Activated naive CD4-positive, alpha-beta T cell (primary cell): ENCODE data around the gene OR5A1.
"Not testable (repeated sequence)": the region's sequence is repeated elsewhere in the genome, so short reads cannot be mapped to it uniquely, and the experiment has no call there.

ENCODE experiments used
- DNase-seq, 4 experiments: peaks; one replicate each; lab custom pipeline; 2025; lab: John Stamatoyannopoulos, UW

The OR5A1 gene

DNA sequence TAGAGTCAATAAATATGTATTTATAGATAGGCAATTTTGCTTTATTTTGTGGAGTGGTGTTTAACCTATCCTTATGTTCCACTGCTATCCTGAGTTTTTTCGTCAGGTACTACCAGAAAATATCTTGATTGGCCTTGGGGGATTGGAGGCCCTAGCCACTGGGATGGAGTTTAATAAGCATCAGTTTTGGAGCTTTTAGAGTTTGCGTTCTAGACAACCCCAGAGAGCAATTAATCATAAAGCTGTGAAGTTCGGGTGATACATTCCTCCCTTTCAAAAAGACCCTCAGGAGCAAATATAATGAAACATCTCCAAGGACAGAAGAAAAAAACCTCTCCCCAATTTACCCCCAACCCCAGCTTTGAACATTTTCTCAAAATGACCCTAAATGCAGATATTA lies at the start of gene OR5A1:
Gene OR5A1, plus strand, starts transcription at position 301 of the 400 bp plus-strand sequence. CDS start 6,700 bp downstream, outside the sequence.
- no peak for DNase-seq

DNA sequence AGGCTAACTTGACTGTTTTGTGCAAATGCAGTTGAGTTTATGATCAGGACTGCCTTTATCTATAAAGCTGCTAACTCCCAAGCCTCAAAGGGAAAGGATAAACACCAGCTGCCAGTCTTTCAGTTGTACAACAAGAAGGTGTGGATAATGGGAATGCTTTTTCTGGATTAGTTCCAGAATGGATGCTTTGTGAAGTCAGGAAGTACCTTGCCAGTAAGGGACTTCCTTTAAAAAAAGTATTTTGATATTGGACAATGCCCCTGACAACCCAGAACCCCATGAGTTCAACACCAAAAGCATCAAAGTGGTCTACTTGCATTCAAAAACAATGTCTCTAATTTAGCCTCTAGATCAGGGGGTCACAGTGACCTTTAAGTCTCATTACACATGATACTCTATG lies 42.1 kb upstream of the OR5A1 start:
- DNase-seq = no peak

DNA sequence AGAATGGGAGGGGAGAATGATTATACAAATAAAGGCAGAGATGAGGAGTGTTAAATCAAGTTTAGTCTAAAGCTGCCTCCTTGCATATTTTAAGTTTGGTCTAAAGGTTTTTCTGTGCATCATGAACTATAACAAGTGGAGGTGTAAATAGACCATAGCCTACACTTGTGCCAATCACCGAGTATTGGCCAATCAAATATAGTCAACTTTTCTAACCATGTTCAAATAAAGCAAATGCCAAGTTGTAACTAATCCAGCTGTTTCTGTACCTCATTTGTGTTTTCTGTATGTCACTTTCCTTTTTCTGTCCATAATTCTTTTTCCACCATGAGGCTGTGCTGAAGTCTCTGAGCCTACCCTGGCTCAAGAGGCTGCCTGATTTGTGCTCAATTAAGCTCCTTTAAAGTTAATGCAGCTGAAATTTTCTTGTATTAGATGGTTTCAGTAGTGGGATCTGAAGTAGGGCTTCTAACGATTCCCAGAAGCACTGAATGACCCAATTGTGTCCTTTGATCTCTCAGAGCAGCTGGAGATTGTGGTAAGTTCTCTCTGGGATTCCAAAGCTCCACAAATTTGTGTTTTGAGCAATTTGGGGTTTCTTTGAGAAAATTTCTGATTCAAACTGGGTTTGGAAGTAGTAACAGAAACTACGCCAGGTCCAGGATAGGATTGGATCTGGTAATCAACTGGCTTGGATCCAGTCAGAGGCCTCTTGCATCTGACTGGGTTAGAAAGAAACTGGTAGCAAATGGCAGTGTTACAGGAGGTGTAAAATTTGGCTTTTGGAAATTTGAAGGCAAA lies 35.6 kb upstream of the OR5A1 start:
- DNase-seq = no peak

DNA sequence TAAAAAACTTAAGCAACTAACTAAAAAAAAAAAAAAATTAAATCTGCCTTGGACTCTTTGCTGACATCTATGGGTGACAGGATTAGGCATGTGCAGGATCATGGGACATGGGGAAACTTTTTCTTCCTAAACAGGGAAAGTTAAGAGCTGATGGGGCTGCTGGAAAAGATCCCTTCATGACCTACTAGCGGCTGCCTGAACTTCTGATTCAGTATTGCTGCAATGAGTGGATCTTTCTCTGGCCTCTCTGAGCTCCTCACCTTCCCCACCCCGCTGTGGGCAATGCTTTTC lies 35.1 kb upstream of the OR5A1 start:
- no peak for DNase-seq

DNA sequence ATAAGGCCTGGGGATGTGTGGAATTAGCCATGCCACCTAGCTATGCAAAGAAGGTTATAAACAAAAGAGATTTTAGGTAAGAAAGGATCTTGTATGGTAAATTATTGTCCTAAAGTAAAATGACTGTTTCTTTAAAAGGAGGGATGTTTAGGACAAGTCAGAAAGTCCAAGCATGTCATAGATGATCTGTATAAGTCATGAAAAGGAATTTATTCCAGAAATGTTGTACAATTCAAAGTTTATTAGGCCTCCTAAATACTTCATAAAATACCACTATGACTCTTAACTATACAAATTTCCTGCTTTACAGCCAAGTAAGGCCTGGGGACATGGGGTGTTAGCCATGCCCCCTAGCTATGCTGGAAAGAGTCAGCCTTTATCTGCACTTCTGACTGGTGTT lies 32.7 kb upstream of the OR5A1 start:
- no peak for DNase-seq

DNA sequence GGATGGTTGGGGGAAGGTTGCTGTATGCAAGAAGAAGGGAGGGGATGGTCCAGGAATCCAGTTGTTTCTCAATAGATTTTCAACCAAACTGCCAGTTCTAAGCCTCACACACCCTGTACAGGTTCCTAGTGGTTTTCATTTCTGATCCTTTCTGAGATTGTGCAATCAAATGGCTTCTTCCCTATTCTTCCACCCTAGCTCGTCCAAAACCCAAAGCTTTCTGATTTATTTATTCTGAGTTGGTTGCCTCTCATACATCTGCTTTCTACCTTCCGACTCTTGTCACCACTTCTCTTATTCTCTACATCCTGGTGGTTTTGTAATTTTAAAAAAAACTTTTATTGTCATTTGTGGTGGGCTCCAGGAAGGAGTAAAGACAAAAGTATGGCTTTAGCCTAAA lies 22.6 kb upstream of the OR5A1 start:
- DNase-seq = no peak

DNA sequence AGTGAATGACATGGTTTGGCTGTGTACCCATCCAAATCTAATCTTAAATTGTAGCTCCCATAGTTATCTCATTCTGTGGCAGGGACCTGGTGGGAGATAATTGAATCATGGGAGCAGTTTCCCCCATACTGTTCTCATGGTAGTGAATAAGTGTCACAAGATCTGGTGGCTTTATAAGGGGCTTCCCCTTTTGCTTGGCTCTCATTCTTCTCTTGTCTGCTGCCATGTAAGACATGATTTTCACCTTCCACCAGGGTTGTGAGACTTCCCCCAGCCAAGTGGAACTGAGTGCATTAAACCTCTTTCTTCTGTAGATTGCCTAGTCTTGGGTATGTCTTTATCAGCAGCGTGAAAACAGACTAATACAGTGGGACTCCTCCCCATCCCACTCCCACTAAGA lies 21.2 kb upstream of the OR5A1 start:
- no peak for DNase-seq

DNA sequence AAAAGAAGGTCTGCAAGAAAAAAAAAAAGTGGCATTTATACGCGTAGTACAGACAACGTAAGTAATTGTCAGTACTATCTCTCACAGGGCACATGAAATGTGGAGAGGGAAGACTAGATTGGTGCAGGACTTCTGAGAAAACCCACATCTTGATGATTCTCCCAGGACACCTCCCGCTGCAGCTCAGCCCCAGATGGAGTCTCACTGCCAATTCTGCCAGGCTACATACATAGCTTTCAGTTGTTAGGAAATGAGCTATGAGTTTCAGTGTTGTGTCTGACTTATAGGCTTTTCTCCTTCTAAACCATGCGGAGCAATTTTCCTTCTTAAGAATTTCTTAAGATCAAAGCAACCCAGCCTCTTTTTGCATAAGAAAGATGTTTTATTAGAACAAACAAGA lies 19.7 kb upstream of the OR5A1 start:
- DNase-seq = no peak

DNA sequence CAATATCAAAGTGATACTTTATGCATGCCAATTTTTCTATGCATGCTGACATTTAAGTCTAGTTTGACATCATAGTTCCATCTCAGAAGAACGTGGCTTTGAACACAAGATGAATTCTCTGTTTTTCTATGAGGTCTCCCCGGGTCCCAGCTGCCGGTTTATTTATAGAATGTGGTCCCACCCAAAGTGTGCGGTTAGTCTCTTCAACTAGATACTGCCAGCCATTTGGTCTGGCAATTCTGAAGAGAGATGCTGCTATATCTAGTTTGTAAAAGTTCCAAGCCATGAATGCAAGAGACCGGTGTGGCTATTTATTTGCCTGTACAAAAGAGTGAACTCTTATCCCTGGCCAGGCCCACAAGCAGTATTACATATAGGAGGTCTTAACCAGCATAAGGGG lies 19.2 kb upstream of the OR5A1 start:
- DNase-seq = no peak

DNA sequence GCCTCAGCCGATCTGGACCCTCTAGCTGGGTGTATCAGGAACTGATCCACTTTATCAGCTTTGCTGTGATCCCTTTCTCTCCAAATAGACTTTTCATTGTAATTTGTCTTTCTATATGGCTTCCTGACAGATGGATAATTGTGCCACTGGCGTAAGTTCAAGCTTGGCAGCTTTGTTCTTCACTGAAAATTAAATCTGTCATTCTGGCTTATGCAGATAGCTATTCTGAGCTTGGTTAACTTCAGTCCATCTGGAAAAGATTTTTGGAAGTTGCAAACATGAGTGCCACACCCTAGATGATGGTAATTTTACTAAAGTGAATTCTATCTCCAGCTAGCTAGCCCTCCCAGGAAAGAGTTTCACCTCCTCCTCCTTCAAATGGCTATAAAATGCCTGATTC lies 18.1 kb upstream of the OR5A1 start:
- no peak for DNase-seq

DNA sequence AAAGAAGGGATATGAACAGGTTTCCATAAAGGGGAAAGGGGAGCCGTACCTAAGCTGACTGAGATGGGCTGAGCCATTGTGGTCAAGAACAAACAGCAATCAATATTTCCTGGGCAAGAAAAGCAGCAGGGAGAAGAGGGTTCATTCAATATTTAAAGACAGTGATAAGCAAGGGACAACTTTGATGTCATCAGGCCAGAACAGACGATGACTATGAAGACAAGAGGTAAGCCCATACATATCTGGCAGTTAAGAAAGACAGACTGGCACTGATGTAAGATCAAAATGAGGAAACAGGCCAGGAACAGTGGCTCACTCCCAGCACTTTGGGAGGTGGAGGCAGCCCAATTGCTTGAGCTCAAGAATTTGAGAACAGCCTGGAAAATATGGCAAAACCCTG lies 12.4 kb upstream of the OR5A1 start:
- DNase-seq = no peak

DNA sequence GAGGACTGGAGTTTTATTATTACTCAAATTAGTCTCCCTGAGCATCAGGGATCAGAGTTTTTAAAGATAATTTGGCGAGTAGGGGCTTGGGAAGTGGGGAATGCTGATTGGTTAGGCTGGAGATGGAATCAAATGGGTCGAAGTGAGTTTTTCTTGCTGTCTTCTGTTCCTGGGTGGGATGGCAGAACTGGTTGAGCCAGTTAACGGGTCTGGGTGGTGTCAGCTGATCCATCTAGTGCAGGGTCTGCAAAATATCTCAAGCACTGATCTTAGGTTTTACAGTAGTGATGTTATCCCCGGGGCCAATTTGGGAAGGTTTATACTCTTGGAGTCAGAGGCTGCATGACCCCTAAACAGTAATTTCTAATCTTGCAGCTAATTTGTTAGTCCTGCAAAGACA lies 11.1 kb upstream of the OR5A1 start:
- DNase-seq = no peak

DNA sequence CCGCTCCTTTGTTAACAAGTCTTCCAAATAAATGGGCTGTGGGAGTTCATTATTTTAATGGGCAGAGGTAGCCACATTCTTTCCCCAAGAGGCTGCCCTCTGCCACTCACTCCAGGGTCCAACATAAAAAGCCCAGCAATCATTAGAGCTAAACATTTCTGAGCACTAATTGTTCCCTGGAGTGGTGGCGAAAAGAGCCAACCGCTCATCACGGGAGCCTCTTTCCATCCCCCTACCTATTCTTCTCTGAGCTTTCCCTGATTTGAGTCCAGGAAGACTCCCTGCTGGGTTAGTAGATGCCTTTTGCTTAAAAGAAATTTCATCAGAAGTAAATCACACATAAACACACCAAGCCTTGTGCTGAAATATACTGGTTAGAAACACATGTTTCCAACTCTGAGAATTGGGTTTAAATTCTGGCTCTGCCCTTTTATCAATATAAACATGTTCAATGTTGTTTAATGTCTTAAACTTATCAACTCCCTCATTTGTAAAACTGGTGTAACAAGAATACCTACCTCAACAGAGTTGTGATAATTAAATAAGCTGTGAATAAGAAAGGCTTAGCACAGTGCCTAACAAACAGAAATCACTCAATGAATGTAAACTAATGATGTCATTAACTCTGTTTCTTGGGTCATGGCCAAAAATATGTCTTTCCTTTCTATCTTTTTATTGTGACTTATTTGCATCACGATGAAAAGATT lies 9.8 kb upstream of the OR5A1 start, which contains the start of gene OR5A2:
Gene OR5A2, minus strand, starts transcription at position 53 of the 707 bp plus-strand sequence. CDS start 3,460 bp downstream, outside the sequence.
- DNase-seq = no peak

DNA sequence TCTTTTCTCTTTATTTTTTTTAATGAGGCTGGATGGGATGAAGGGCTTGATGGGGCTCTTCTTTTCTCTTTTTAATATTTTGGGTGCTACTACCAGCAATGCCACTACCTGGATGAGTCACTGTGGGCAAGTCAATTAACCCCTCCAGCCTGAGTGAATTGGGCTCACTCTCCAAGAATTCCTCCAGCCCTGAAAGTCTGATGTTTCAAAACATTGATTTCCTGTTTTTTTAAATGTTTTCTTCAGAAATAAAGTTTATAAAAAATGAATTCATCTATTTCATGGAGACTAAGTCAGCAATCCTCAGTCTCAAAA lies 9.2 kb upstream of the OR5A1 start:
- DNase-seq = no peak

DNA sequence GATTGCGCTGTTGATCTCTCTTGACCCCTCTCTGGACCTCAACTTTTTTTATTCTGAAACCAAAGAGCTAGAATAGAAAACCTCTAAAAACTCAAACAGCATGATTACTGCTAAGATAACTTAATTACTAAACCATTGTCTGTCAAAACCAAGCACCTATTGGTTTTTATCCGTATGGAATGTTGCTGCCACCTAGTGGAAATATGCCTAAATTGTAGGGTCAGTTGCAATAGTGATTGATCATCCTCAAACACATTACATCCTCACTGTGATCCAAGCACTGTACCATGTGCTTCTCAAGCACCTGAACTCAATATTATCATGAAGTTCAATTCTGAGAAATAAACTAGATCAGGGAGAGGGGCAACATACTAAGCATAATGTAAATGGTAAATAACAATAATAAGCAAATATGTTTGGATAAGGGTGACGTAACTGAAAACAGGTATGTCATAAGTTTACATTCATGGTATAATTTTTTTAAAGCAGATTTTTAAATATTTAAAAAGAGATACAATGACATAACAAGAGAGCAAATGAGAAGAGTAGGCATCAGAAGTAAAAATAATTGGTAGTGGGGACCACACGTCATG lies 6.2 kb upstream of the OR5A1 start:
- no peak for DNase-seq

DNA sequence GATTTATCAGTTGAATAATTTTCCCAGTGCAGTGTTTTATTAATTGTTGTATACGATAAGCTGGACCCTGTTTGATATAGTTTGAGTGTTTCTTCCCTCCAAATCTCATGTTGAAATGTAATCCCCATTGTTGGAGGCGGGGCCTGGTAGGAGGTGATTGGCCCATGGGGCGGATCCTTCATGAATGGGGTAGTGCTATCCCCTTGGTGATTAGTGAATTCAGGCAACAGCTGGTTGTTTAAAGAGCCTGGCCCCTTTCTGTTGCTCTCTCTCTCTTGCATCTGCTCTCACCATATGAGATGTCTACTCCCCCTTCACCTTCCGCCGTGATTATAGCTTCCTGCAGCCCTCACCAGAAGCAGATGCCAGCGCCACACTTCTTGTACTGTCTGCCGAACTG lies 1.5 kb downstream of the OR5A1 start:
- DNase-seq = no peak

DNA sequence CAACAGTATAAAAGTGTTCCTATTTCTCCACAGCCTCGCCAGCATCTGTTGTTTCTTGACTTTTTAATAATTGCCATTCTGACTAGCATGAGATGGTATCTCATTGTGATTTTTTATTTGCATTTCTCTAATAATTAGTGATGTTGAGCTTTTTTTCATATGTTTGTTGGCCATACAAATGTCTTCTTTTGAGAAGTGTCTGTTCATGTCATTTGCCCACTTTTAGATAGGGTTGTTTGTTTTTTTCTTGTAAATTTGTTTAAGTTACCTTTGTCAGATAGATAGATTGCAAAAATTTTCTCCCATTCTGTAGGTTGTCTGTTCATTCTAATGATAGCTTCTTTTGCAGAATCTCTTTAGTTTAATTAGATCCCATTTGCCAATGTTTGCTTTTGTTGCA lies 9.4 kb downstream of the OR5A1 start:
- not testable (repeated sequence) for DNase-seq

DNA sequence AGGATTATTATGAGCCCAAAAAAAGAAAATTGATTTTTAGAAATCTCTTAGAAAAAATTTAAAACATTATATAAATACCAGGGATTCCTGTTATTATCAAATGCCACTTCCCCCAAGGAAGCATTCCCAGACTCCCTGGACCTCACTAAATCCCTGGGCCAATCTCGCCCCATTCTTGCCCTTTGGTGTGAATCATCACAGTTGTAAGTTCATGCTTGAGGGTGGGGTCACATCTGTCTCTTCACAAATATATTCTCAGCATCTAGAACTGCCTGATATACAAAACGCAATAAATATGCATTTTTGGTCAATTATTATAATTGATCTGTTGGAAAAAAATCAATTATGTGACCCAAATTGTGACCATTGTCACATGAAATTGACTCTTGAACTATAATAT lies 12.2 kb downstream of the OR5A1 start:
- no peak for DNase-seq

DNA sequence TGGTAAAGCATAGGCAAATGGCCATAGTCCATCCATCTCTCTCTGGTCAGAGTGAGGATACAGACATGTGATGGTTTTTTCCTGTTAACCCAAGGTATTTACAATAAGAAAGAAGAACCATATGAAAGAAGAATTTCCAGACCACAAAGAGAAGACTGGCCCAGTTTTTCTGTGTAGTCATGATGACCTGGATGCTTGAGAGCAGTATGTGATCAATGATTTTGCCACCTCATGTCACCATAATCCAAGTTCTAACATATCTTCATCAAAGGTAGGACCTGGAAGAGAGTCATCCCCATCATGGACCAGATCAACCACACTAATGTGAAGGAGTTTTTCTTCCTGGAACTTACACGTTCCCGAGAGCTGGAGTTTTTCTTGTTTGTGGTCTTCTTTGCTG lies 20.4 kb downstream of the OR5A1 start, which contains the start of gene OR4D6:
Gene OR4D6, plus strand, starts transcription at position 301 of the 400 bp plus-strand sequence. Its CDS starts 0 bp downstream, at position 301.
- DNase-seq = no peak

DNA sequence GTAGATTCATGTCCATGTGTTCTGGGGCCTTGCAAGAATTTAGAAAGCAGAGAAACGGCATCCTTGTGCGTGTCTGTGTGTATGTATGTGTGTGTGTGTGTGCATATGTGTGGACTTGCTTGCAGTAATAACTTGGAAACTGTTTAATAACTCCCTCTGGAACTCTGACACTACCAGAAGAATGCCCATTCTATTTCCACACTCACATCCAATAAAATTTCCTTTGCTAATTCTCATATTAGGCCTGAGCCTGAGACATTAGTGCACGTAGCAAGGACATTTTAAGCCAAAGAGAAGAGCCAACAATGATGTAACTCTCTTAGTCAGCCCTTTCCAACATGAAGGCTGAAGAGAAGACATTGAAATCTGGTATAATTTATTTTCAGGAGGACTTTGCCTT lies 23.6 kb downstream of the OR5A1 start:
- DNase-seq = no peak

DNA sequence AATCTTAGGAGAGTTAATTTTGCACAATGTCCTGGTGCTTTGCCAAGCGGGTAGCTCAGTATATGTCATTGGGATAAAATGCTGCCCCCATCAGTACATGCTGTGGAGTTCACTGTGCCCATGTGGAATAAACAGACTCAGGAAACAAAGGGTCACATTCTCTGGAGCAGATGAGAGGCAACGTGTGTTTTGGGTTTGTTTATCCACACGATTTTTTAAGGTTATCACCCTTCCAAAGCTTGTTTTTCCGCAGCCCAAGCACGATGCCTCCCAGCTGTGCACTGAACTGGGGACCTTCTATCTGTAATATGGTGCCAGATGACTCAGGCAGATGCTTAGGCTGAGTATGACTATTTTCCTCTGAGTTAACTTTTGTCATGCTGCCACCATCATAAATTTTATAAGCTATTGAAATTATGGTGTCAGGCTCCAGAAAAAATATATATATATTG lies 26.9 kb downstream of the OR5A1 start:
- no peak for DNase-seq

DNA sequence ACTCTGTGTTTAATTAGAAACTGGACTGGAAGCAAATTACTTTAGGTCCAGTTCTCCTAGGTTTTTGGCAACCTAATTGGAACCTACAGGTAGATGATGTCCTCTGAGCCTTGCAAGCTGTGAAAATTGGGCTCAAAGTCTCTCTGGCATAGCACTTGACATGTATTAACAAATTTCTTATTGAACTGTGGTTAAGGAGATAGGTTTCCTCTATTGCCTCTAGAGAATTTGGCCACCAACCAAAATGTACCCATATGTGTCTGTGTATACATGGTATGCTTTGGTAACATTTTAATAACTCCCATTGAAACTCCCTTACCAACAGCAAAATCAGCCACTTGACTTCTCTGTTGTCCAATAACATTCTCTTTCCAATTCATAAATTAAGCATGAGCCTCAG lies 36.7 kb downstream of the OR5A1 start, which contains the start of gene OR4D10:
Gene OR4D10, plus strand, starts transcription at position 301 of the 400 bp plus-strand sequence. CDS start 4,115 bp downstream, outside the sequence.
- DNase-seq = no peak

DNA sequence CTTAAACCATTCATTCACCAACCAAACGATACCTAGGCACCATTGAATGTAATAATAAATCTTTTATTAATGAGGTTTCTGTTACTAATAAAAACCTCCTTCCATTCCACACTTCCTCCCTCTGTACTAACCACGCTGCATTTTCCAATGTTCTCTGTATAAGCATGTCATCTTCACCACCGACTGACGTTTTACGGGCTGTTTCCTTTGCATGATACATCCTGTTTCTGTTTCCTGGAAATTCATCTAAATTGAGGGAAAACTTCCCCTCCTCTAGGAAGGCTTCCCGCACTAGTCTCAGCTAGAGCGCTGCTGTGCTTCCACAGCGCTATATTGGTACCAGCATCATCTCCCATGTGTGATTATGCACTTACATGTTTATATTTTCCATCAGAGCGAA lies 38.9 kb downstream of the OR5A1 start:
- DNase-seq = no peak
